OCI-LY7 (cell line): ENCODE data around the gene MSL1. TPM values are rescaled to one million over a fixed set of nuclear protein-coding genes. Genes with fewer than 3 reads are reported as not detected.

Source experiments
- BruUV-seq: library from RNA; stranded (reverse); fragments of 400-500 nt; replicated peaks from 2 replicates; lab custom pipeline; 2021; lab: Mats Ljungman, UMichigan
- CTCF ChIA-PET: fragments of 300-600 bp; sonication (Branson Sonifier 250); formaldehyde crosslinking; loops from one replicate; lab custom pipeline; 2022; ENCODE audit warnings: antibody characterized with exemption; ENCODE audit not compliant: unreplicated experiment; lab: Charles Lee
- POLR2A ChIA-PET: fragments of 300-600 bp; sonication (Branson Sonifier 250); formaldehyde crosslinking; loops from one replicate; lab custom pipeline; 2022; ENCODE audit warnings: antibody characterized with exemption; lab: Charles Lee
- DNase-seq: peaks from one replicate; pipeline ENCODE4 v3.0.0-alpha.2; 2015; ENCODE audit warnings: low spot score
- H2AFZ ChIP-seq: fragments of 200-600 bp; sonication (generic), shearing (Covaris generic); 2 replicates; pipeline ENCODE4 v1.6.1; 2014; ENCODE audit warnings: mild to moderate bottlenecking, antibody characterized with exemption, low read length, moderate library complexity
- H3K27ac ChIP-seq: fragments of 200-600 bp; sonication (generic); 2 replicates; pipeline ENCODE4 v1.5.1; 2014; ENCODE audit warnings: mixed run types, low read depth, mild to moderate bottlenecking, moderate library complexity, low read length, inconsistent platforms; ENCODE audit not compliant: poor library complexity, severe bottlenecking
- H3K36me3 ChIP-seq: fragments of 200-600 bp; sonication (generic); 2 replicates; pipeline ENCODE4 v1.6.1; 2014; ENCODE audit warnings: mild to moderate bottlenecking, antibody characterized with exemption, low read length, moderate library complexity, mixed read lengths; ENCODE audit not compliant: insufficient read depth
- H3K4me1 ChIP-seq: fragments of 200-600 bp; sonication (generic); 2 replicates; pipeline ENCODE4 v1.5.1; 2014; ENCODE audit warnings: mild to moderate bottlenecking, low read length; ENCODE audit not compliant: insufficient read depth, poor library complexity, severe bottlenecking
- H3K4me2 ChIP-seq: fragments of 200-600 bp; sonication (generic); 2 replicates; pipeline ENCODE4 v1.6.1; 2014; ENCODE audit warnings: mild to moderate bottlenecking, low read length
- H3K4me3 ChIP-seq: fragments of 200-600 bp; sonication (generic); 2 replicates; pipeline ENCODE4 v1.5.1; 2014; ENCODE audit warnings: mild to moderate bottlenecking, low read depth, low read length; ENCODE audit not compliant: poor library complexity, severe bottlenecking
- H3K79me2 ChIP-seq: fragments of 200-600 bp; sonication (generic); 2 replicates; pipeline ENCODE4 v1.6.1; 2016; ENCODE audit warnings: low read depth, mild to moderate bottlenecking, low read length, moderate library complexity, mixed read lengths; ENCODE audit not compliant: insufficient read depth
- H3K9me2 ChIP-seq: fragments of 200-600 bp; sonication (generic); 2 replicates; pipeline ENCODE4 v1.6.1; 2016; ENCODE audit warnings: mild to moderate bottlenecking, low read length, mixed read lengths; ENCODE audit not compliant: insufficient read depth
- H3K9me3 ChIP-seq: fragments of 200-600 bp; sonication (generic); 2 replicates; pipeline ENCODE4 v1.6.1; 2014; ENCODE audit warnings: mild to moderate bottlenecking, mixed run types, low read length, mixed read lengths
- H4K20me1 ChIP-seq: fragments of 200-600 bp; sonication (generic); 2 replicates; pipeline ENCODE4 v1.6.1; 2014; ENCODE audit warnings: mild to moderate bottlenecking, antibody characterized with exemption, low read length, moderate library complexity, mixed read lengths; ENCODE audit not compliant: insufficient read depth
- EZH2phosphoT487 ChIP-seq: fragments of 200-600 bp; sonication (generic); IDR thresholded peaks from 2 replicates; pipeline ENCODE4 v1.6.1; 2018; ENCODE audit warnings: low read depth, borderline replicate concordance, mild to moderate bottlenecking, mixed run types, antibody characterized with exemption, low read length, moderate library complexity, mixed read lengths
- intact Hi-C: fragments of 100-400 bp; cut with micrococcal nuclease; formaldehyde crosslinking; loops from one replicate; pipeline ENCODE4 v1.10.0; 2022; ENCODE audit not compliant: unreplicated experiment
- total RNA-seq, 2 experiments: library from RNA; depleted of rRNA in 1 of 2; stranded (reverse); fragments of >200 nt in 1 of 2; shearing (Covaris generic) in 1 of 2; gene quantifications; 2 replicates each; pipeline ENCODE4 v1.2.3, GENCODE V29; 2014 to 2022
- TF ChIP-seq, protein P1 (sequence below): fragments of 200-600 bp; sonication (generic); conservative IDR thresholded peaks from 2 replicates; pipeline ENCODE4 v1.5.1; 2014; ENCODE audit warnings: mild to moderate bottlenecking, antibody characterized with exemption, low read length, moderate library complexity, mixed read lengths

Gene MSL1
- total RNA-seq, 2 experiments from 2014 or later: 95.4 to 97.2 TPM

DNA sequence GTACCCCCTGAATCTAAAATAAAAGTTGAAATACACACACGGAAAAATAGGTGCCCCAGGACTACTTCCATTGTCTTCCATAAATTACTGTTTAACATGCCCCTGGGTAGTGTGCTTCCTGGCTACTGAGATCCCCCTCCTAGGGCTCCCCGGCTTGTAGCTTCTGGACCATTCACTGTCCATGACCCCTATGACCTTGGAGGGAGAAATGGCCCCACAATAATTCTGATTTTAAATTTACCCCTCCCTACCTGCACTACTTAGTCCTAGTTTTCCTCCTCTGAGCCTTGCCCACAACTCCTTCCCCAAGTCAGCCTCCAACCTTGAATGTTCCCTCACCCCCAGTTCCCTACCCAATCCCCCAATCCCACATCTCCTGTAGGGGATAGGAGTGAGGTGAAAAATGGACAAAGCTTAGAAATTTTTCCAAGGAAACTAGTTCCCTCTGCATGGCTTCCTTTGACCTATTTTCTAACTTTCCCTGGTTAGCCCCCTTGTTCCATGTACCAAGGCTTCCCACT, 9.5 kb upstream of the MSL1 start:
- TF ChIP-seq, protein P1, sequence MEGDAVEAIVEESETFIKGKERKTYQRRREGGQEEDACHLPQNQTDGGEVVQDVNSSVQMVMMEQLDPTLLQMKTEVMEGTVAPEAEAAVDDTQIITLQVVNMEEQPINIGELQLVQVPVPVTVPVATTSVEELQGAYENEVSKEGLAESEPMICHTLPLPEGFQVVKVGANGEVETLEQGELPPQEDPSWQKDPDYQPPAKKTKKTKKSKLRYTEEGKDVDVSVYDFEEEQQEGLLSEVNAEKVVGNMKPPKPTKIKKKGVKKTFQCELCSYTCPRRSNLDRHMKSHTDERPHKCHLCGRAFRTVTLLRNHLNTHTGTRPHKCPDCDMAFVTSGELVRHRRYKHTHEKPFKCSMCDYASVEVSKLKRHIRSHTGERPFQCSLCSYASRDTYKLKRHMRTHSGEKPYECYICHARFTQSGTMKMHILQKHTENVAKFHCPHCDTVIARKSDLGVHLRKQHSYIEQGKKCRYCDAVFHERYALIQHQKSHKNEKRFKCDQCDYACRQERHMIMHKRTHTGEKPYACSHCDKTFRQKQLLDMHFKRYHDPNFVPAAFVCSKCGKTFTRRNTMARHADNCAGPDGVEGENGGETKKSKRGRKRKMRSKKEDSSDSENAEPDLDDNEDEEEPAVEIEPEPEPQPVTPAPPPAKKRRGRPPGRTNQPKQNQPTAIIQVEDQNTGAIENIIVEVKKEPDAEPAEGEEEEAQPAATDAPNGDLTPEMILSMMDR: no peak
- TF ChIP-seq EZH2phosphoT487: no peak
- H3K4me3 ChIP-seq: no peak overlapping the region
- H3K79me2 ChIP-seq: no peaks in the 10 kb centered on the region
- H2AFZ ChIP-seq: peak overlapping the region; percentile 88
- peak overlapping the region; percentile 78 for H3K27ac ChIP-seq
- CTCF ChIA-PET: interaction anchor here (0.5 to 2.8 kb wide), 7 partner anchors 9 to 105 kb away, joined by 3 to 21 read pairs (median 8); partner anchors contain the start of genes MSL1 and NR1D1
- H3K9me2 ChIP-seq: no peaks in the 10 kb centered on the region
- BruUV-seq: no TSS peak
- peaks cover 70% of the 10 kb centered on the region for H3K4me1 ChIP-seq
- intact Hi-C loops: loop anchor here (5.0 kb wide), 1 partner anchor 175 kb away; the partner anchor contains the start of gene CDC6
- POLR2A ChIA-PET: interaction anchor here (0.5 to 4.1 kb wide), 10 partner anchors 13 to 912 kb away, joined by 3 to 52 read pairs (median 5); partner anchors contain the start of genes CASC3, NR1D1, RPL19 and WIPF2
- no peaks in the 10 kb centered on the region for H3K36me3 ChIP-seq
- H3K9me3 ChIP-seq: no peaks in the 10 kb centered on the region
- peak overlapping the region; percentile 53 for H3K4me2 ChIP-seq
- no peaks in the 10 kb centered on the region for H4K20me1 ChIP-seq
- no peak for DNase-seq

- POLR2A ChIA-PET: interaction anchor here (0.5 to 4.1 kb wide), 9 partner anchors 14 to 913 kb away, joined by 3 to 52 read pairs (median 4); partner anchors contain the start of genes NR1D1, RPL19 and WIPF2
- no peak for DNase-seq
Measured at GRCh38 chr17:40112718-40113109, 9.1 kb upstream of the MSL1 start.

More at GRCh38 chr17:40112718-40113109, 9.1 kb upstream of the MSL1 start:
- BruUV-seq: no TSS peak
- CTCF ChIA-PET: interaction anchor here (0.5 to 2.8 kb wide), 11 partner anchors 10 to 105 kb away, joined by 3 to 21 read pairs (median 6); partner anchors contain the start of genes CASC3, MSL1 and NR1D1
- Histone ChIP-seq H4K20me1 (no peaks in the 10 kb centered on the region), H3K36me3 (no peaks in the 10 kb centered on the region), H3K9me3 (no peaks in the 10 kb centered on the region), H3K4me1 (peaks cover 66% of the 10 kb centered on the region), H3K79me2 (no peaks in the 10 kb centered on the region), H3K9me2 (no peaks in the 10 kb centered on the region), H3K4me2 (peak overlapping the region; percentile 53), H3K27ac (peak overlapping the region; percentile 78), H3K4me3 (peak overlapping the region; percentile 64), H2AFZ (peak overlapping the region; percentile 88)
- TF ChIP-seq, protein P1: no peak
- no peak for TF ChIP-seq EZH2phosphoT487
- intact Hi-C loops: loop anchor here (1.0 to 5.0 kb wide), 4 partner anchors 28 to 175 kb away; partner anchors contain the start of genes CASC3 and CDC6
